Embryonic facial prominence (tissue), 1 donor: ENCODE results near the gene GSE1.

Source experiments
- DNase-seq: peaks from one replicate; pipeline ENCODE4 v3.0.0-alpha.2; 2016; ENCODE audit errors: extremely low spot score

Gene GSE1

DNA sequence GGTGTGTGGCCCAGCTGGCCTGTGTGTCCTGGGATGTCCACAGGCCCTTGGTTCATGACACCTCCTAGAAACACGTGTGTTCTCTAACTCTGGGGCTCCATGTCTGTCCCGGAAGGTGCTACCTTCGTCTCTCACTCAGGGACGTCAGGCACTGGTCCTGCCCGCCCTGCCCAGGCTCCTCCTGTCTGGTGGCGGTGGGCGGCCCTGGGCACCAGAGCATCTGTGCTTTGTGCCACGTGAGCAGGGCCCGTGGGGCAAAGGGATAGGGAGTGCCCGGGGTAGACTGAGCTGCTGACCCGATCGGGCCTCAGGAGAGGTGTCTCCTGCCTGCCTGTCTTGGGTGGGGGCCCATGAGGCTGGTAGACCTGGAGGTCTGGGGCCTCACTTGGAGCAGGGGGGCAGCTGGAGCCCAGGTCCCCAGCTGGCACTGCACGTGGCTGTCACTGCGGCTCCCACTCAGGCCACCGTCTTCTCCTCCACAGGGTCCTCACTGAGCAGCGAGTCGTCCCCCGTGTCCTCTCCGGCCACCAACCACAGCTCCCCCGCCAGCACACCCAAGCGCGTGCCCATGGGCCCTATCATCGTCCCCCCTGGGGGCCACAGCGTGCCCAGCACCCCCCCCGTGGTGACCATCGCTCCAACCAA lies 35.1 kb downstream of the GSE1 start:
- DNase-seq: no peak

DNA sequence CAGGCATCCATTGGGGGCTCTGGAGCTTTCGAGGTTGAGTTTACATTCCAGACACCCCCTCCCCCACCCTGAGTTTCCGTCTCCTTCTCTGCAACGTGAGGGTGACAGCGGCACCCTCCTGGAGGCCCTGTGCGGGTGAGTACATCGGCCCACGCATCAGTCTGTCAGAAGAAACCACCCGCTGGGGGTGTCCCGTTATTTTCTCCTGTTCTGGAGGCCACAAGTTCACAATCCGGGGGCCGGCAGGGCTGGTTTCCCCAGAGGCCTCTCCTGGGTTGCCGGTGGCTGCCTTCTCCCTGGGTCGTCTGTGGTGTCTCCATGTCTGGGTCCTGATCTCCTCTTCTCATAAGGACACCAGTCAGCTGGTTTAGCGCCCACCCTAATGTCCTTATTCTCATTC lies 35.7 kb downstream of the GSE1 start:
- DNase-seq: no peak

DNA sequence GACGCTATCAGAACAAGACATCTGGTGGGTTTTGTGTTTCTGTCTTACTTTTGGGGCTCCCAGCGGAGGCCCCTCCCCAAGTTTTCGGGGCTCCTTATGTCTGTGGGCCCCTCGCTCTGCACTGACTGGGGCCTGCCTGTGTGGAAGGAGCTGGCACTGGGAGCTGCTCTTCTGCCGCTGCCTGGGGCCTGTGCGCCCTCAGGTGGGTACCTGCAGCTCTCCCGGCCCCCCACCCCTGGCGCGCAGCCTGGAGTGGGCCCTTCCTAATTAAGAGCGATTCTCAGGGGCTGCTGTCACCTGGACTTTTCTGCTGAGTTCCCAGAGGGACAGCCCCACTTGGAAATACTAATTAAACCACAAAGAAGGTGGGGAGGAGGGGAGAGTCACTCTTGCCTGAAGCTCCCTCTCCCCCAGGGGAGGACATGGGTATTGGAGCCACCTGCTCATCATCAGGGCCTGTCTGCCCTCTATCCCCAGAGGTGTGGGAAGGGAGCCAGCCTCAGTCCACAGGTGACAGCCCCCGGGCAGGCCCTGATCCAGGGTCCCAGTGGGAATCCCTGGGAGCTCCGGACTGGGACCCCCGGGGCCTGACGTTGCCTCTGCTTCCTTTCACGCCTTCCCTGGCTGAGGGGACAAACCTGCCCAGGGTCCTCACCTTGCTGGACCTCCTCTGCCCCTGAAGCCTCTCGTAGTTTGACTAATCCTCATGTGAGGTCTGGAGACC lies 36.5 kb downstream of the GSE1 start:
- no peak for DNase-seq

DNA sequence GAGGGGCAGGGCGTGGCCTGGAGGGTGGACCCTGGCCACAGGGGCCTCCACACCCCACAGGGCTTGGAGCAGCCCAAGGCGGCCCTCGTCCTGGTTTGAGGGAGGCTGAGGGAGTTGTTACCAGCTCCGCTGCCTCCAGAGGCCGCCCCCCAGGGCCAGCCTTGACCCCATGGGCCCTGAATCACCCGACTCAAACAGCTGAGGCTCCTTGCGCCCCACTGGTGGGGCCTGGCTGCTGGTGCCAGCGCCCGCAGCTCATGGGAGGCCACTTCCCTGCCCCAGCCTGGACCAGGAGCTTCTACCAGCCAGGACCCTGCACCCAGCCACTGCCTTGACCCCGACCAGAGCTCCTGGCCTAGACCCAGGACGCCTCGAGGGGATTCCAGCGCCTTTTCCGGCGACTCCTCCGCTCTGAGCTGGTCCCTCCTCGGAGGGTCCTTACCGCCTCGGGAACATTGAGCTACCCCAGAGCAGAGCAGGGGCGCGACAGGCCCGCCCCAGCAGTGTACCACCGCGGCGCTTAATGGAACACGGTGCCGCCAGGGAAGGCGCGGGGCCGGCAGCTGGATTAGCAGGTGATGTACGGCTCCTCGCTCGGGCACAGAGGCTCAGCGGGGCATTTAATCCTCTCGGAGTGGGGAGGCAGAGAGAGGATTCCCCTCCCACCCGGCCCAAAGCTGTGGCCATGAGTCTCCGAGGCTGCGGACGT lies 37.2 kb downstream of the GSE1 start:
- DNase-seq: no peak

DNA sequence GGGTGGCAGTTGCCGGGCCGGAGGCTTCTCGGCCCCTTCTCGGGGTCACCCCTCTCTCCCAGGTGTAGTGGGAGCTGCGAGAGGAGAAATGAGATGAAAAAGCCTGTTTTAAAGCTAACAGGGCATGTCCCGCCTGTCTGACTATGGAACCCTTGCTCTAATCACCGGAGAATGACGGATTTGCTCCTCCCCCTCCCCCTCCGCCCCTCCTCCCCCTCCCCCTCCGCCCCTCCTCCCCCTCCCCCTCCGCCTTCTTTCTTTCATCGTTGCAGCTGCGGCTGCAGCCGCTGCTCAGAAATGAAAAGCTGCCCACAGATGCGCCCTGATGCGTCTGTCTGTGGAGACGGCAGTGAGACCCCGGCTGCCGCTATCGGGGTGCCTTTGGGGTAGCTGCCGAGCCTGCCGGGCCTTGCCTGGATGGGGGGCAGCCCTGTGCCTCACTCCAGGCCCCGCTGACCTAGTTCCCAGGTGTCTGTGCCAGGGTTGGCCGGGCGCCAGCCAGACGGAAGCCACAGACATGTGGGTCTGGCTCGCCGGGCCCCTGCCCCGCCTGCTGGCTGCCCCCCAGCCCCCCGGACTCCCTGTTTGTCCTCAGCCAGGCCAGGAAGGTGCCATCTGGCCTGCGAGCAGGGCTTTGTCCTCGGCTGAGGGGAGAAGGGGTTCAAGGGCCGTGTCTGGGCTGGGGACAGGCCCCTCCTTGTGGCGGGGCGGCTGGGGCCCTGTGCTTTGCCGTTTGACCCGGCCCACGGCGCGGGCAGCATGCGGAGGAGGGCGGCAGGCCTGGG lies 37.9 kb downstream of the GSE1 start:
- peak; percentile 46 for DNase-seq

DNA sequence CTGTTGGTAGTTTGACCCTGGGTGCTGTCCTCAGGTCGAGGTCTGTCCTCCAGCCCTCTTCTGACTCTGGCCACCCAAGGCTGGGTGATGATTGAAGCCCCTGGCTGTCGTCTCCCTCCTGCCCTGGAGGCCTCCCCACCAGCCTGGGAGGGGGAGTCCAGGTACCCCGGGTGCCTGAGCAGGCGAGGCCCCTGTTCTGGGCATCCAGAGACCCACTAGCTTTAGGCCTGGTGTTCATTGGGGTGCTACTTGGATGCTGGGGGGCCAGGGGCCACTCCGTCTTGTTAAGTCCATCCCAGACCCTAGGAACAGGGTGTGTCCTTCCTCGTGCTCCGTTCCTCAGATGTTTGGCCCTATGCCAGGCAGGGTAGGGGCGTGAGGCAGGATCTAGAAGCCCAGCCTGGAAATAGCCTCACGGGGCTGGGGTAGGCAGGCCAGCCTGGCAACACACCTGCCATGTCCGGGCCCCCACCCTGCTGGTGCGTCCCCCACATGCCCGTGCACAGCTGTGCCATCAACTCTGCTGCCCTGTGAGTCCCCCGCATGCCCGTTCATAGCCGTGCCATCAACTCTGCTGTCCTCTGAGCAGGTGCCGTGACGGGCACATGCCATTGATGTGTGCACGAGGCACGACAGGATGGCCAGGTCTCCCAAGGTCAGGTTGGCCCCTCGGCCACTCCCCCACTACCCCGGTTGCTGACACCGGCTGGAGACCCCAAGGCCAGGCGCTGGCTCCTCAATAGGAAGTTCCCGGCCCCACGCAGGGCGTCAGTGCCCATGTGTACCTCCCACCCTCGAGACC lies 38.7 kb downstream of the GSE1 start:
- DNase-seq: no peak

DNA sequence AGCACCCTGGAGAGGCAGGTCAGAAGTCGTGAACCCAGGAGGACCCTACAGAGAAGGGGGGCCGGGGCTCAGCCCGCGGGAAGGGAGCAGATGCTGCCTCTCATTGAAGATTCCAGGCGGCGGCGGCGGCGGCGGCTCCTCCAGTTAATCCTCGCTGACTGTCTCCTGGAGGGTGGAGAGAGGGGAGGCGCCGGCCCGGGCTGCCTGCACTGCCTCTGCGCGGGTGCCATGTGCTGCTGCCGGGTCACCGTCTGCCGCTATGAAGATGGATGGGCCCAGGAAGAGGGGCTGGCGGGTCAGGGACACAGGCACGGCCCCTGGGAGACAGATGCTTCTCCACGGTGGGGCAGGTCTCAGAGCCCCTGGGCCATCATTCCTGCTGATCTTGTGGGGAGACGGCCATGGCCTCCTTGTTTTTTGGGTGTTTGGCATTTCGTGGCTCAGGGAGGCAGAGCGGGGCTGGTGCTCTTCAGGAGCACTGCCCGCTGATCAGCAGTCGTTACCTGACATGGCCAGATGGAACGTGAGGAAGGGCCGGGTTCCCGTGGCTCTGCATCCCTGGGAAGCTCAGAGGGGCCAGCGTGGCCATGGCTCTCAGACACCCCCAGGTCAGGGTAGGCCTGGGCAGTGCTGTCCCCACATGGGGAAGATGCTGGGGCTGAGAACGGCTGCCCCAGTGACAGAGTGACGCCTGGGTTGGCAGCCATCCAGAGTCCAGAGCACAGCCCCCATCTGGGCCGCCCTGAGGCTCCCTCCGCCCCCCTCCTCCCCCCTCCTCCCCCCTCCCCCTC lies 39.5 kb downstream of the GSE1 start:
- DNase-seq: no peak

DNA sequence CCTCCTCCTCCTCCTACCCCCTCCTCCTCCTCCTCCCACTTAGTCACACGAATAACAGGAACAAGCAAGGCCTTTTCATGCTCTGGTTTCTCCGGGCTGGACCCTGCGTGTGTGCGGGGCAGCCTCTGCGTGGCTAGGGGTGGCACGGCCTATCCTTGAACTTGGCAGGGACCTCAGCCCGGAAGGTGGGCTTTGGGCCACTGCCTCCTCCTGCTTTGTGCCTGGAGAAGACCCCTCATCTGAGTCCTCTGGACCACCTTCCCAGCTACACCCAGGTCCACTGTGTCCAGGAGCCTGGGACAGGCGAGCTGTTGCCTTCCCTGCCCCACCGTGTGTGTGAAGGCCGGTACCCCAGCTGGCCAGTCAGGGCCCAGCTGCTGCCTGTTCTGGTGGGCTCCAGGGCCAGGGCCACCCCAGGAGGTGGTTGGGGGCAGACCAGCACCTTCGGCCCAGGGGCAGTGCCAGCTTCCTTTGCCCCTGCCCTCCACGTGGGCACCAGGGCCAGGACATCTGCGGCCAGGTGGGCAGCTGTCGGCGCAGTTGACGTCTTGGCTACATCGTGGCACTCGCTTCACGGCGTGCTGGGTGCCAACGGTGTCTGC lies 40.3 kb downstream of the GSE1 start:
- no peak for DNase-seq

DNA sequence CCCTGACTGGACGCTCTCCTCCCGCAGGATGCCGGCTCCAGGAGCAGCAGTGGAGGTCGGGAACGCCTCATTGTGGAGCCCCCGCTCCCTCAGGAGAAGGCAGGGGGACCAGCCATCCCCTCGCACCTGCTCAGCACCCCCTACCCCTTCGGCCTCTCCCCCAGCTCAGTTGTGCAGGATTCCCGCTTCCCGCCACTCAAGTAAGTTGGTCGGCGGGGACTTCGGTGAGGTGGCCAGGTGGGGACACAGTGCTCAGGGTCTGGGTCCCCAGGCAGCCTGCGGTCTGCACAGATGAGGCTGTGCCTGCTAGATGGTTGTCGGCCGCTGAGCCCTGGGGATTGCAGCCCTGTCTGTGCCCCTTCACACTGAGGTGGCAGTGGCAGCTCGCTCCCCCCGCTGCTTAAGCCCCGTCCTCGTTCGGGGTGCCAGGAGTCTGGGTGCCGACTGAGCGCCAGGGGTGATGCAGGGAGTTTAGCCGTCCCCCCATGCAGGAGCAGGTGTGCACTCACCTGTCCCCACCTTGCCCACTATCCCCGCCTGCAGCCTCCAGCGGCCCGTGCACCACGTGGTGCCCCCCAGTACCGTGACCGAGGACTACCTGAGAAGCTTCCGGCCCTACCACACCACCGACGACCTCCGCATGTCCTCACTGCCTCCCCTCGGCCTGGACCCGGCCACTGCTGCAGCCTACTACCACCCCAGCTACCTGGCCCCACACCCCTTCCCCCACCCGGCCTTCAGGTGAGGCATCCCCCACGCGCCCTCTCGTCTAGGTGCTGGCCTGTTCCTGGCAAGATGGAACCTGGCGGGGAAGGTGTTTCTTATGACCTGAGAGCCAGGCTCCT lies 41.4 kb downstream of the GSE1 start:
- no peak for DNase-seq

DNA sequence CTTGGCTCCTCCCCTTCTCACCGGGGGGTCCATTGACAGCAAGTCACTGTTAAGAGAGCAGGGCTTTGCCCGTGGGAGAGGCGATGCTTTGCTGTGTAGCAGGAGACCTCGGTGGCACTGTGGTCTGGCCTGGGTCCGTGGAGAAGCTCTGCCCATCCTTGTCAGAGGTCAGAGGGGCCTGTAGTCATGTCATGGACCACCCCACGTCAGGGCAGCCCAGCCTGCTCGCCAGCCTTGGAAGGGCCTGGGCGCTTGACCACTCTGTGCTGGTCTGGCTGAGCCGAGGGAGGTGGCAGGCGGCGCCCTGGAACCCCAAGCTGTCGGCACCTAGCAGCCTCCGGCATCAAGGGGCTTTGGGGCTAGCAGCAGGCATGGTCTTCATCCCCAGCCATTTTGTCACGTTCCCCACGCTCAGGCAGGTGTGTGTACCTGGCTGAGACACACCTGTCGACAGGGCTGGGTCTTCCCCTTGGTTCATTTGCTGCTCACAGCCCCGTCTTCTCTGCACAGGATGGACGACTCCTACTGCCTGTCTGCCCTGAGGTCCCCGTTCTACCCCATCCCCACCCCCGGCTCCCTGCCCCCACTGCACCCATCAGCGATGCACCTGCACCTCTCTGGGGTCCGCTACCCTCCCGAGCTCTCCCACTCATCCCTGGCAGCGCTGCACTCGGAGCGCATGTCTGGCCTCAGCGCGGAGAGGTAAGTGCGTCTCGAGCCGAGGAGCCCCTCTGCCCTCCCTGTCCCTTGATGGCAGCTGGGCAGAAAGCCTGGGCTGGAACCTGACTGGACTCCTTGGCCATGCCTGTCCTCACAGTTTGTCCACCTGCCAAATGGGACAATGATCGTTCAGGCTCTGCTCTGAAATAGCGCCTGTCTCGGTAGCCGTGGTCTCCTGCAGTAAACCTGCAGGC lies 42.4 kb downstream of the GSE1 start:
- DNase-seq: no peak

DNA sequence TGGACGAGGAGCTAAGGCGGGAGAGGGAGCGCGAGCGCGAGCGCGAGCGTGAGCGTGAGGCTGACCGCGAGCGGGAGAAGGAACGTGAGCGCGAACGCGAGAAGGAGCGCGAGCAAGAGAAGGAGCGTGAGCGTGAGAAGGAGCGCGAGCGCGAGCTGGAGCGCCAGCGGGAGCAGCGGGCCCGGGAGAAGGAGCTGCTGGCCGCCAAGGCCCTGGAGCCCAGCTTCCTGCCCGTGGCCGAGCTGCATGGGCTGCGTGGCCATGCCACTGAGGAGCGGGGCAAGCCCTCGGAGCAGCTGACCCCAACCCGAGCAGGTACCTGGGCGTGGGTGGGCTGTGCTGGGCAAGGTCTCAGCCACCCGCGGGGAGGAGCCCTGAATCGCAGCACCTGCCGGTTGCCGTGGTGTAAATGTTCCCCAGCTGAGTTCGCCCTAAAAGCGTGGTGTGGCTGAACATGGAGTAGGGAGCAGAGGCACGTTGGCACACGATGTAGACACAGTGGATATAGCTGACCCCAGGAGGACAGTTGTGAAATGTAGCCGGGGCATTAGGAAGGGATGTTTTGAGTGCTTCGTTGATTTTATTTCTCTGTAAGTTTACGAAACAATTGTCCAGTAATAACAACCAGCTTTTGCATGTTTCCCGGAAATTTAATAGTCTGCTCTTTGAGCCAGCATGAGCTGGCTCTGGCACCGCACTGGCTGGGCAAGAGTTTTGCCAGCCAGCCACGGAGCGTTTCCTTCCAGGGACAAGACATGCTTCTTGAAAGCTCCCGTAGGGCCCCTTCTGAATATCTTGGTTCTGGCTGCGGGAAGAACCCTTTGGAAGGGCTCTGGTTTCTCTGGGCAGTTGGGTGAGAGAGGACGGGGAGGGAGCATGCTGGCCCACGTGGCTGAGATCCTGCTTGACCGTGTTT lies 43.5 kb downstream of the GSE1 start:
- no peak for DNase-seq

DNA sequence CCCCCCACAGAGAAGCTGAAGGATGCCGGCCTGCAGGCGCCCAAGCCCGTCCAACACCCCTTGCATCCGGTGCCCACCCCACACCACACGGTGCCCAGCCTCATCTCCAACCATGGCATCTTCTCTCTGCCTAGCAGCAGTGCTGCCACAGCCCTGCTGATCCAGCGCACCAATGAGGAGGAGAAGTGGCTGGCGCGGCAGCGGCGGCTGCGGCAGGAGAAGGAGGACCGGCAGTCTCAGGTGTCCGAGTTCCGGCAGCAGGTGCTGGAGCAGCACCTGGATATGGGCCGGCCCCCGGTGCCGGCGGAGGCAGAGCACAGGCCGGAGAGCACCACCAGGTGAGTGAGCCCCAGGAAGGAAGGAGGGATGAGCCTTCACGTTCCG lies 44.1 kb downstream of the GSE1 start:
- no peak for DNase-seq

DNA sequence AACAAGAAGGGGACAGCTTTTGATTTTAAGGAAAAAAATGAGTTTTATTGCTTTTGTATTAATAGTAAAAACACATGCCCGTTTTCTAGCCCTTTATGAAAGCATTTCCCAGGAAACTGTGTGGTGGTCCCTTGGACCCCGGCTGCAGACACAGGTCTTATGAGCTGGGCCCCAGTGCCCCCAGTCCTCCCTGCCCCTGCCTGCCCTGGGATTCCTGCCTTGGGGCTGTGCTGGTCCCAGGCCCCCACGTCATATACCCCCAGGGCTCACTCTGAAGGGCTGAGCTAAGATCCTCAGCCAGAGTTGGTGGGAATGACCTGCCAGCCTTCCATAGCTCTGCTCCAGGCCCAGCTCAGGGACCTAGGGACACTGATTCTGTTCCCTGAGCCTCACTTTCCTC lies 44.9 kb downstream of the GSE1 start:
- no peak for DNase-seq

DNA sequence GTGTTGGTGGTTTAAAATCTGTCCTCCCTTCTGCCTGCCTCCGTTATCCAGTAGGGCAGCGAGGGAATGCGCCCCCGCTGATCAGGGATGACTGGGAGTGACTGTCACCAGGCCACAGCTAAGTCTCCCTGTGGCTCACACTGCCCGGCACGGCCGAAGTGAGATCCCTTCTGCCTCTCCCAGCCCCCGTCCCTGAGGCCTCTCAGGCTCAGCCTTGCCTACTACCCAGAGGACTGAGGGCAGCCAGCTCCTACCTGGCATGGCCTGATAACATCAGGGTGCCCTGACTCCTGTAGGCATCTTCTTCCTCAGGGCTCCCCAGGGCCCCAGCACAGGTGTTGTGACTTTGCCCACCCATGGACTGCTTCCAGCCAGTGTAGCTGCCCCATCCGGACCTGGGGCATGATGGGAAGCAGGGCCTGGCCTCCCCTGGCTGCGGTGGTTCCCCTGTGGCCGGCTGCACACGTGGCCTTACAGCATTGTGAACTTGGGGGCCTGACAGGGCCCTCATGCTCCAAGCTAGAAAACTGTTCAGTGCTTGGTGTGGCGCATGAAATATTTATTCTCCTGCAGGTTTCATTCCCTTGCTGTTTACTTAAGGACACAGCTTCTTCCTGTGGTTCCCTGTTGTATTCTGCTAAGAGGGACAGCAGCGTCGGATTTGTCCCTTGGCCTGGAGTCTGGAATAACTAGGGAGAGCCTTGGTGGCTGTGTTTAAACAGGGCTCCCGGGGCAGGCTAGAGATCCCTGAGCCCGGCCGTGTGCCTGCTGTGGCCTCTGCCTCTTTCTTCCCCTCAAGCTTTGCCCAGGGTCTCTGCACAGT lies 45.6 kb downstream of the GSE1 start:
- DNase-seq: no peak

DNA sequence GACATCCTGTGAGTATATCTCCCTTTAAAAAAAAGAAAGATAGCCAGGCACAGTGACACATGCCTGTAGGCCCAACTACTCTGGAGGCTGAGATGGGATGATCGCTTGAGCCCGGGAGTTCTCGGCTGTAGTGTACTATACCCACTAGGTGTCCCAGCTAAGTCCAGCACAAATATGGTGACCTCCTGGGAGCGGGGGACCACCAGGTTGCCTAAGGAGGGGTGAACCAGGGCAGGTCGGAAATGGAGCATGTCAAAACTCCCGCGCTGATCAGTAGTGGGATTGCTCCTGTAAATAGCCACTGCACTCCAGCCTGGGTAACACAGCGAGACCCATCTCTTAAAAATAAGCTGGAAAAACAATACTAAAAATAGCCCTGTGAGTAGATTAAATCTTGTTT lies 46.2 kb downstream of the GSE1 start:
- DNase-seq: no peak

DNA sequence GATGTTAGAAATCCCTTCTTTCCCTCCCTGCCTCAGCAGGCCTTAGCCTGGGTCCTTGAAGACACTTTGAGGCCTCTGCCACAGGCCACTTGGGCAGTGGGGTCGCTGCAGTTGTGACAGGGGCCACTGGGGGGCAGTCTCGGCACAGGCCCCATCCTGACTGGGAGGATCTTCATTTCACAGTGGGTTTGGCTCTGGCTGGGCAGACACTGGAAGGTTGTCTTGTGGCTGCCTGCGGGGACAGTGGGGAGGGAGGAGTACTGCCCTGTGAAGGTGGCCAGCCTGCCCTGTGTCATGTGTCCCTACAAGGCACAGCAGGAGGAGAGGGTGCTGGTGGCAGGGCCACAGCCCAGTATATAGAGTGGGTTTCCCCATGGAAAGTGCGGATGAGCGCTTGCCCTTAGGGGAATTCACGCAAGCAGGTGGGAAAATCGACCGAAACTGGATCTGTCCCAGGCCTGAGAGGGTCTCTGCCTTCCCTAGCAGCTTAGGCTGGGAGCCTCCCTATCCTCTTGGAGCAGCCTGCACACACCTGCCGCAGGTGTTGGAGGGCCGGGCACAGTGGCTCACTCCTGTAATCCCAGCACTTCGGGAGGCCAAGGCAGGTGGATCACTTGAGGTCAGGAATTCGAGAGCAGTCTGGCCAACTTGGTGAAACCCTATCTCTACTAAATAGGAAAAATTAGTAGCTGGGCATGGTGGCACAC lies 46.8 kb downstream of the GSE1 start:
- no peak for DNase-seq
